ENCODE measurements around the gene EVA1C.

GRCh38 chr21:32470206-32470605, 57.7 kb downstream of the EVA1C start:
- TF ChIP-seq, protein P1, sequence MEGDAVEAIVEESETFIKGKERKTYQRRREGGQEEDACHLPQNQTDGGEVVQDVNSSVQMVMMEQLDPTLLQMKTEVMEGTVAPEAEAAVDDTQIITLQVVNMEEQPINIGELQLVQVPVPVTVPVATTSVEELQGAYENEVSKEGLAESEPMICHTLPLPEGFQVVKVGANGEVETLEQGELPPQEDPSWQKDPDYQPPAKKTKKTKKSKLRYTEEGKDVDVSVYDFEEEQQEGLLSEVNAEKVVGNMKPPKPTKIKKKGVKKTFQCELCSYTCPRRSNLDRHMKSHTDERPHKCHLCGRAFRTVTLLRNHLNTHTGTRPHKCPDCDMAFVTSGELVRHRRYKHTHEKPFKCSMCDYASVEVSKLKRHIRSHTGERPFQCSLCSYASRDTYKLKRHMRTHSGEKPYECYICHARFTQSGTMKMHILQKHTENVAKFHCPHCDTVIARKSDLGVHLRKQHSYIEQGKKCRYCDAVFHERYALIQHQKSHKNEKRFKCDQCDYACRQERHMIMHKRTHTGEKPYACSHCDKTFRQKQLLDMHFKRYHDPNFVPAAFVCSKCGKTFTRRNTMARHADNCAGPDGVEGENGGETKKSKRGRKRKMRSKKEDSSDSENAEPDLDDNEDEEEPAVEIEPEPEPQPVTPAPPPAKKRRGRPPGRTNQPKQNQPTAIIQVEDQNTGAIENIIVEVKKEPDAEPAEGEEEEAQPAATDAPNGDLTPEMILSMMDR (IDR thresholded peaks at IDR 0.05) = no peak
- TF ChIP-seq POLR2AphosphoS5 (IDR thresholded peaks at IDR 0.05) (no peak), POLR2A (IDR thresholded peaks at IDR 0.05) (no peak)
